Measurements from ENCODE around the gene GALNT14. TPM values are rescaled to one million over a fixed set of nuclear protein-coding genes. Genes with fewer than 3 reads are reported as not detected.

Gene GALNT14
- total RNA-seq, 2 donors from 2014 or later: 0.15 to 1.0 TPM

DNA sequence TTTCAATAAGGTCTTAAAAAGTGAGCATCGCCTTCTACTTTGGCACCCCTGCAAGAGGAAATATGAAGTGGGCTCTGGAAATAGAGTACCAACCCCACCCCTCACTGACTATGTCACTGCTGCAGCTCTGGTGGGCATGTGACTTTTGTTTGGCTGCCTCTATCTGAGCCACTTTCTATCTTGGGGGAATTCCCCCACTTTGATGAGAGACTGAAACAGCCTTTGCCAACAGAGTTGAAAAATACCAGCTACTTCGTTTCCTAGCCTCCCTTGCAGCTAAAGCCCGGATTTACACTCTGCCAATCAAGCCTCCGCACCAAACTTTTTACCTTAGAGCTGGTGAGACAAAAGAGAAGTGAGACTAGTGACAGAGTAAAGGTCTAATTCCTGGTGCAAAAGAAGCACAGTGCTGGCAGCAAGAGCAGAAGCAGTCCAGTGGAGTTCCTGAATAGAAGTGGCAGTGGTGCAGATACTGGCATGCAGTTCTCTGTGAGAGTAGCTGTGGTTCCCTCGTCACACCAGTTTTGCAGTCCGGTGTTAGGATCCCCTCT lies 12.0 kb upstream of the GALNT14 start:
- Histone ChIP-seq H3K27me3 (no peaks in the 10 kb centered on the region), H3K36me3 (no peaks in the 10 kb centered on the region), H3K27ac (no peak overlapping the region), H3K4me3 (no peak overlapping the region), H3K9me3 (no peaks in the 10 kb centered on the region), H3K4me1 (no peaks in the 10 kb centered on the region)
- DNase-seq (ENCODE audit: low spot score): no peak
- TF ChIP-seq, protein P1, sequence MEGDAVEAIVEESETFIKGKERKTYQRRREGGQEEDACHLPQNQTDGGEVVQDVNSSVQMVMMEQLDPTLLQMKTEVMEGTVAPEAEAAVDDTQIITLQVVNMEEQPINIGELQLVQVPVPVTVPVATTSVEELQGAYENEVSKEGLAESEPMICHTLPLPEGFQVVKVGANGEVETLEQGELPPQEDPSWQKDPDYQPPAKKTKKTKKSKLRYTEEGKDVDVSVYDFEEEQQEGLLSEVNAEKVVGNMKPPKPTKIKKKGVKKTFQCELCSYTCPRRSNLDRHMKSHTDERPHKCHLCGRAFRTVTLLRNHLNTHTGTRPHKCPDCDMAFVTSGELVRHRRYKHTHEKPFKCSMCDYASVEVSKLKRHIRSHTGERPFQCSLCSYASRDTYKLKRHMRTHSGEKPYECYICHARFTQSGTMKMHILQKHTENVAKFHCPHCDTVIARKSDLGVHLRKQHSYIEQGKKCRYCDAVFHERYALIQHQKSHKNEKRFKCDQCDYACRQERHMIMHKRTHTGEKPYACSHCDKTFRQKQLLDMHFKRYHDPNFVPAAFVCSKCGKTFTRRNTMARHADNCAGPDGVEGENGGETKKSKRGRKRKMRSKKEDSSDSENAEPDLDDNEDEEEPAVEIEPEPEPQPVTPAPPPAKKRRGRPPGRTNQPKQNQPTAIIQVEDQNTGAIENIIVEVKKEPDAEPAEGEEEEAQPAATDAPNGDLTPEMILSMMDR (IDR thresholded peaks at IDR 0.05): no peak

DNA sequence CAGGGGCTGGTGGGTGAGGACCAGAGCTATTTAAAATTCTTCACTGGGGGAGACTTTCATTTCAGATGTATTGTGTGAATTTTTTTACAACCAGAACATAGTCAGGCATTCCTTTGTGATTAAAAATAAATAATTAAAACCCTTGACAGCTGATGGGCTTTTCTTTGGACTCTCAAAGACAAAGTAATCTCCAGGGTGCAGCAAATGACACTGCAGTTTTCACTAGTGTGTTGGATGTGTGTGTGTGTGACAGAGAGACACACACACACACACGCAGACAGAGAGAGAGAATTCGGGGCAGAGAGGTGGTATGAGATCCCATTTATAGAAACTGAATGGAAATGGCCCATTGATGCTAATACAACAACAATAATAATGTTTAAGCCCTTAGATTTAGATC lies 10.3 kb upstream of the GALNT14 start:
- Histone ChIP-seq H3K4me1 (no peaks in the 10 kb centered on the region), H3K4me3 (no peak overlapping the region), H3K36me3 (no peaks in the 10 kb centered on the region), H3K27ac (no peak overlapping the region), H3K27me3 (no peaks in the 10 kb centered on the region), H3K9me3 (no peaks in the 10 kb centered on the region)
- TF ChIP-seq, protein P1 (IDR thresholded peaks at IDR 0.05): no peak
- DNase-seq (ENCODE audit: low spot score): no peak

DNA sequence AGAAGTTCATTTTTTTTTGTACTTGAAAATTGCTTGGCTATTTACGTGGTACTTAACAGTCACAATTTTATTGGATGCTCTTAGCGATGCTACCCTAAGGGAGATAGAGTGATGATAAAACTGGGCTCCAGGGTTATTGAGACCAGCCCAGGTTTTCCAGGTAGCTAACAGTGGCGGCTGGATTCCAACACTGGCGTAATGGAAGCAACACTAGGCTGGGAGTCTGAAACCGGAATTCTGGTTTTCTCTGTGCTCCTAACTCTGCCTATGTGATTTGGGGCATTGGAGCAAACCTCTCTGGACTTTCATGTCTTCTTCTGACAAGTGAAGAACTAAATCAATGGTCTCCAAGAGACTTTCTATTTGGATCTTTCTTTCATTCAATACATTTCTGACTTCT lies 9.4 kb upstream of the GALNT14 start:
- TF ChIP-seq, protein P1 (IDR thresholded peaks at IDR 0.05): no peak

DNA sequence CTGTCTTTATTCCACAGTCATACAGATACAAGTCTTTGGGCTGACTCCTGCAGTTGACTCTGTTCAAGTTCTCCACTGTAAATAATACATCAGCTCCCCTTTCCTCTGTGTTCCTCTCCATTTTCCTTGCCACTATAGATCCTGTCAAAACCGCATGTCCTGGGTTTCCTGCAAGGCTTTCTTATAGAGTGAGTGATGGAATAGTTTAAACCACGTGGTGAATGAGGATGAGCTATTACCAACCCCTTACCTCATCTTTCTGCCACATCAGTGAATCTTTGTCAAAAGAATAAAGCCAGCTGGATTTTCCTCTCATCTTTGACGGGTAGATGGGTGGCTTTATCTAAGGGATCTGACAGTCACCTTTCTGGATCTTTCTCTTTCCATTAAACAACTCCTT lies 3.9 kb upstream of the GALNT14 start:
- TF ChIP-seq, protein P1 (IDR thresholded peaks at IDR 0.05): no peak
- peaks cover 0 to 9% of the 10 kb centered on the region in 2 donors for H3K27me3 ChIP-seq
- no peak overlapping the region for H3K4me3 ChIP-seq
- no peak overlapping the region for H3K27ac ChIP-seq
- H3K4me1 ChIP-seq: peaks cover 0 to 17% of the 10 kb centered on the region in 2 donors
- DNase-seq (ENCODE audit: low spot score): peak; percentile 26
- no peaks in the 10 kb centered on the region for H3K9me3 ChIP-seq
- H3K36me3 ChIP-seq: no peaks in the 10 kb centered on the region

More for the DNA sequence above, 9.4 kb upstream of the GALNT14 start:
- Histone ChIP-seq H3K36me3 (no peaks in the 10 kb centered on the region), H3K4me1 (no peaks in the 10 kb centered on the region), H3K27me3 (no peaks in the 10 kb centered on the region), H3K27ac (no peak overlapping the region), H3K9me3 (no peaks in the 10 kb centered on the region), H3K4me3 (no peak overlapping the region)
- no peak for DNase-seq (ENCODE audit: low spot score)

DNA sequence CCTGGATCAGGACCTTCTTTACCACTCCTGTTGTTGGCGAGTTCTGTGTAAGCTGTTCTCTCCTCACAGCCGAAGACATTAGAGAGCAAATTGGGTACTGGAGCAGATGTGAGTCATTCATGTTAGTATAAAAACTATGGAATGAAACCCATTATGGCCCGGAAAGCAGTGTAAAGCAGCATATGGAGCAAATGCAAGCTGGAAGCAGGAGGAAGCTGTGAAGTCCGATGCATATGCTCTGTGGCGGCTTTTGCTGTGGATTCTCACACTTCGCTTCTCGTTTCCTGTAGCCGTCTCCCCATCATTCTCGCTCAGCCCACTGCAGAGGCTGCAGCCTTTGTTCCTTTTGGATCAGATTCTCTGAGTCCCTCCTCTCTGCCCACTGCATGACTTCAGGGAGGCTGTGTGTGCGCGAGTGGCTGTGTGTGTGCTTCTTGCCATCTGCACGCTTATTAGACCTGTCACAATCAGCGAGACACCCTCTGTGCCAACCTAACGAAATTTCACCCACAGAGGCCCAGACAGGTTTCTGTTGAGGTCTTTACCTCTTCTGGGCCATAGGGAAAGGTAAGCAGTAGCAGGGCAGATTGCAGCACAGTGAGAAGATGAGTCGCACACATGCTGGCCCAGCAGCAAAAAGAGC lies 3.3 kb upstream of the GALNT14 start:
- TF ChIP-seq, protein P1 (IDR thresholded peaks at IDR 0.05): no peak
- Histone ChIP-seq H3K9me3 (no peaks in the 10 kb centered on the region), H3K4me1 (peaks cover 0 to 23% of the 10 kb centered on the region in 2 donors), H3K4me3 (no peak overlapping the region), H3K27me3 (peaks cover 0 to 13% of the 10 kb centered on the region in 2 donors), H3K27ac (no peak overlapping the region), H3K36me3 (no peaks in the 10 kb centered on the region)
- peak; percentile 23 for DNase-seq (ENCODE audit: low spot score)

Data from right atrium auricular region (tissue), 2 donors.